Measurements from ENCODE around the gene ITIH2.

ITIH2 gene

DNA sequence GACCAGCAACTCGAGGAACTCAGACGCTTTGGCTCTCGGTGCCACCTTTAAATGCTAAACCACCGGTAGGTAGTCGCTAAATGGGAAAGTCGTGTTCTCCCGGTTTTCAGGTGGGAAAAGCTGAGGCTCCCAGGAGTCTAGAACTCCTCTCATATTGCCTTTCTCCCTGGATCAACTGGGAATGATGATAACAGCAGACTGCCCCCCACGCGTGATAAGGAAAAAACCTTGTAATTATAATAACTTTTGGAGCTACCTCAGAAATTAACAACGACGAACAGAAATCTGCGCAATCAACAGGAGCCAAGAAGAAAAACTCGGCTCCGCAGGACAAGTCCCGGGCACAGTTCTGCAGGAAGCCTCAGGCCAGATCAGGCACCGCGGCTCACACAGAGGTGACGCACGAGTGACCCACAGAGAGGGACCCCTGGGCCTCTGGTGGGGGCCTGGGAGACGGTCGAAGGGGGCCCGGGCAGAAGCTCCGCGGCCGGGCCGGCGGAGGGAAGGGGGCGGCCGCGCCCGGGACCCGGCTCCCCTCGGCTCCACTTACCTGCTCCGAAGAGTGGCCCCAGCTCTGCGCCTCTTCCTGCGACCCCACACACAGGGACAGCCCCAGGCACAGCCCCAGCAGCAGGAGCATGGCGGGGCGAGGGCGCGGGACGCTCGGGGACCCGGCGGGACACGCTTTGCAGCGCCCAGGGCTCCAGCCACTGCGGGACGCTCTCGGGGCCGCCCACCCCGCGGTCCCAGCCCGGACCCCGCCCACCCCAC is 36.7 kb upstream of the ITIH2 start, which contains the start of gene ITIH5:
Gene ITIH5 (minus strand): TSS at position 714 of the 771 bp plus-strand sequence. CDS start 74 bp downstream, at position 640.
- Histone ChIP-seq H3K79me2 (ENCODE audit: insufficient read depth, low read length) (no peaks in the 10 kb centered on the region), H3F3A (ENCODE audit: low read depth) (no peaks in the 10 kb centered on the region), H2AFZ (ENCODE audit: low read length) (no peak within 1 kb of the TSS), H3K9ac (ENCODE audit: low read depth, low read length, poor library complexity, severe bottlenecking) (no peak within 1 kb of the TSS), H3K4me3 (ENCODE audit: low read length, poor library complexity, severe bottlenecking) (no peak within 1 kb of the TSS), H3K4me2 (ENCODE audit: low read depth, low read length, poor library complexity, severe bottlenecking) (no peak within 1 kb of the TSS), H3K9me2 (replicated peaks; ENCODE audit: low read depth, low read length) (no peaks in the 10 kb centered on the region), H3K36me3 (ENCODE audit: insufficient read depth, low read length) (no peaks in the 10 kb centered on the region), H3K9me3 (ENCODE audit: insufficient read depth, low read depth, low read length) (no peaks in the 10 kb centered on the region), H3K27me3 (ENCODE audit: insufficient read depth, low read length, poor library complexity, severe bottlenecking) (no peaks in the 10 kb centered on the region), H4K20me1 (ENCODE audit: insufficient read depth, low read length, poor library complexity, severe bottlenecking) (no peaks in the 10 kb centered on the region), H3K4me1 (ENCODE audit: insufficient read depth, low read length, poor library complexity, severe bottlenecking) (no peaks in the 10 kb centered on the region)
- no peak for TF ChIP-seq EZH2phosphoT487 (IDR thresholded peaks at IDR 0.05; ENCODE audit: borderline replicate concordance)
- TF ChIP-seq, protein P1, sequence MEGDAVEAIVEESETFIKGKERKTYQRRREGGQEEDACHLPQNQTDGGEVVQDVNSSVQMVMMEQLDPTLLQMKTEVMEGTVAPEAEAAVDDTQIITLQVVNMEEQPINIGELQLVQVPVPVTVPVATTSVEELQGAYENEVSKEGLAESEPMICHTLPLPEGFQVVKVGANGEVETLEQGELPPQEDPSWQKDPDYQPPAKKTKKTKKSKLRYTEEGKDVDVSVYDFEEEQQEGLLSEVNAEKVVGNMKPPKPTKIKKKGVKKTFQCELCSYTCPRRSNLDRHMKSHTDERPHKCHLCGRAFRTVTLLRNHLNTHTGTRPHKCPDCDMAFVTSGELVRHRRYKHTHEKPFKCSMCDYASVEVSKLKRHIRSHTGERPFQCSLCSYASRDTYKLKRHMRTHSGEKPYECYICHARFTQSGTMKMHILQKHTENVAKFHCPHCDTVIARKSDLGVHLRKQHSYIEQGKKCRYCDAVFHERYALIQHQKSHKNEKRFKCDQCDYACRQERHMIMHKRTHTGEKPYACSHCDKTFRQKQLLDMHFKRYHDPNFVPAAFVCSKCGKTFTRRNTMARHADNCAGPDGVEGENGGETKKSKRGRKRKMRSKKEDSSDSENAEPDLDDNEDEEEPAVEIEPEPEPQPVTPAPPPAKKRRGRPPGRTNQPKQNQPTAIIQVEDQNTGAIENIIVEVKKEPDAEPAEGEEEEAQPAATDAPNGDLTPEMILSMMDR (conservative IDR thresholded peaks at IDR 0.05; ENCODE audit: low read length) = no peak

DNA sequence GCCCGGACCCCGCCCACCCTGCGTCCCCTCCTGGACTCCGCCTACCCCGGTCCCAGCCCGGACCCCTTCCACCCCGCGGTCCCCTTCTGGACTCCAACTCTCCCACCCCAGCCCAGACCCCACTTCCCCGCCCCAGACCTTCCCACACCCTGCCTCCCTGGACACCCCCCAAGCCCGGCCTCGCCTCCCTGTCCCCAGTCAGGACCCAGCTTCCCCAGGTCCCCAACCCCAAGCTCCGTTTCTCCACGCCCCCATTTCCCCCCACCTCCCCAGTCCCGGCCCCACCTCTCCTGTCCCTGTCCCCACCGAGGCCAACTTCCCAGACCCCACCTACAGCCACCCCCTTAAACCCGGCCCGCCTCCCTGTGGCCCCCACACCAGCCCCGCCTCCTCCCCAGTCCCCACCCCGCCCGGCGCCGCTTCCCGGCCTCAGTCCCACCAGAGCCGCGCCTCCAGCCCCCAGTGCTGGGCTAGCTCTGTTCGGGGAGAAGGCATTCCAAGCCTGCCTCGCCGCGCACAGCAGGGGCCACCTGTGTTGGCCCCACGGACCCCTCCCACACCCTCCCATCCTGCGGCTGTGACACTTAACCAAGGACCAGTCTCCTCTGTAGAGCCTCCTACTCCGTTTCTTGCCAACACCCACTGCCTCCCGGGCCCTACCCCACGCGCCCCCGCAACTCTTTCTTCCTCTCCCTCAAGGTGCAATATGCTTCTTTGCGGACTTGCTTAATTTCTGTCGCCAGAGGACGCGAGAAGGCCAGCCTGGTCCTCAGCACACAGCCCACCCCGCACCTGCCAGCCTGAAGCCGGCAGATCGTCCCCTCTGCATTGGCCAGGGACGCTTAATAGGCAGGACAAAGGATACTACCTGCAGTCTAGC is 35.6 kb upstream of the ITIH2 start:
- Histone ChIP-seq H3K36me3 (ENCODE audit: insufficient read depth, low read length) (no peaks in the 10 kb centered on the region), H3K9ac (ENCODE audit: low read depth, low read length, poor library complexity, severe bottlenecking) (no peak overlapping the region), H3K4me1 (ENCODE audit: insufficient read depth, low read length, poor library complexity, severe bottlenecking) (no peaks in the 10 kb centered on the region), H3K27me3 (ENCODE audit: insufficient read depth, low read length, poor library complexity, severe bottlenecking) (no peaks in the 10 kb centered on the region), H3F3A (ENCODE audit: low read depth) (no peaks in the 10 kb centered on the region), H3K4me2 (ENCODE audit: low read depth, low read length, poor library complexity, severe bottlenecking) (no peak overlapping the region), H3K9me2 (replicated peaks; ENCODE audit: low read depth, low read length) (no peaks in the 10 kb centered on the region), H2AFZ (ENCODE audit: low read length) (no peak overlapping the region), H3K9me3 (ENCODE audit: insufficient read depth, low read depth, low read length) (no peaks in the 10 kb centered on the region), H3K4me3 (ENCODE audit: low read length, poor library complexity, severe bottlenecking) (no peak overlapping the region), H3K79me2 (ENCODE audit: insufficient read depth, low read length) (no peaks in the 10 kb centered on the region), H4K20me1 (ENCODE audit: insufficient read depth, low read length, poor library complexity, severe bottlenecking) (no peaks in the 10 kb centered on the region)
- TF ChIP-seq, protein P1 (conservative IDR thresholded peaks at IDR 0.05; ENCODE audit: low read length) = no peak

DNA sequence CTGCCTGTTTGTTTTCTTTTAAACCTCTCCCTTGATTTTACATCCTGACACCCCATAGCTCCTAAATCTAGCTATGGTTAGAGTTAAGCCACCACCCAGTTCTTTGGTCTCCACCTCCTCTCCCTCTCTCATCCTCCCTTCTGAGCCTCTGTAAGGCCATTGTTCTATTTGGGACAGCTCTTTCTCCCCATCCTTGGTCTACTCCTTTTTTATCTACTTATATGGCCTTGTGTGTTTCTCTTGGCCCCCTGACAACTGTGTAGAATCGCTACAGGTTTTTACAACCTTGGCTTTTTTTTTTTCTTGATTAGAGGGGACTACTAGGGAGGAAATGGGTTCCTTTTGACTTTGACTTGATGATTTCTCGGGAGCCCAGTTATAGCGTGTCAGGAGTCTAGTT is 33.0 kb upstream of the ITIH2 start:
- Histone ChIP-seq H4K20me1 (ENCODE audit: insufficient read depth, low read length, poor library complexity, severe bottlenecking) (no peaks in the 10 kb centered on the region), H3K36me3 (ENCODE audit: insufficient read depth, low read length) (no peaks in the 10 kb centered on the region), H3K27me3 (ENCODE audit: insufficient read depth, low read length, poor library complexity, severe bottlenecking) (no peaks in the 10 kb centered on the region), H3K9me2 (replicated peaks; ENCODE audit: low read depth, low read length) (no peaks in the 10 kb centered on the region), H3K79me2 (ENCODE audit: insufficient read depth, low read length) (no peaks in the 10 kb centered on the region), H2AFZ (ENCODE audit: low read length) (no peak overlapping the region), H3K4me3 (ENCODE audit: low read length, poor library complexity, severe bottlenecking) (no peak overlapping the region), H3K4me1 (ENCODE audit: insufficient read depth, low read length, poor library complexity, severe bottlenecking) (no peaks in the 10 kb centered on the region), H3K9me3 (ENCODE audit: insufficient read depth, low read depth, low read length) (no peaks in the 10 kb centered on the region), H3K9ac (ENCODE audit: low read depth, low read length, poor library complexity, severe bottlenecking) (no peak overlapping the region), H3F3A (ENCODE audit: low read depth) (no peaks in the 10 kb centered on the region), H3K4me2 (ENCODE audit: low read depth, low read length, poor library complexity, severe bottlenecking) (no peak overlapping the region)
- TF ChIP-seq EZH2phosphoT487 (IDR thresholded peaks at IDR 0.05; ENCODE audit: borderline replicate concordance) = no peak
- TF ChIP-seq, protein P1 (conservative IDR thresholded peaks at IDR 0.05; ENCODE audit: low read length) = no peak

All from Loucy (cell line).